HG03103 (cell line): ENCODE results near the gene NCBP3.
"Not testable (repeated sequence)": the region's sequence is repeated elsewhere in the genome, so short reads cannot be mapped to it uniquely, and the experiment has no call there.

Experiments
- ATAC-seq: cut with Tn5 transposase; IDR thresholded peaks from one replicate; pipeline ENCODE4 v1.9.1; 2021; ENCODE audit warnings: low read depth; ENCODE audit not compliant: unreplicated experiment

NCBP3 gene

DNA sequence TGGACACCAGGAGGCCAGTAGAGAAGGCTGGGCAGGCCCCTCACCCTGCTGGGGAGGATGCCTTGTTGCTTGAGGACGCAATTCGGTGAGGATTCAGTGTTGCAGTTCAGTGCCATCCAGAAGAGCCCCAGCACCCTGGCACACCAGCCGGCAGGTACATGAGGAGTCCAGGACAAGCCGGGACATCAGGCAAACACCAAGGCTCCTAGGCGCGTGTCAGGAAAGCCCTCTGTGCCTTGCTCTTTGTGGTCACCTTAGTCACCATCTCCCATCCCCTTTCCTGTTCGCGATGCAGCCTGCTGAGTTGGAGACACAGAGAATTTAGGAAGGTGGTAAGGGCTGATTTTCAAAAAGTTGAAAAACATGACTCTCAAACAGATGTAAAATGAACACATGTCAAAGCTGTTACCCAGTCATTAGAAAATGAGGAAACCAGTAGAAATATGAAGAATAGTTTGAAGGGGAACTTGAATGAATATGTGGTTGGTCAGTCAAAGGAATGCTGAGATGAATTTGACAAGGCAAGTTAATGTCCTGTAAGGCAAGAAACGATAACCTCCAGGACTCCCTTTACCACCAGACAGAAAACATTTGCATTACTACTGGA, 2.3 kb upstream of the NCBP3 start:
- no peak for ATAC-seq

DNA sequence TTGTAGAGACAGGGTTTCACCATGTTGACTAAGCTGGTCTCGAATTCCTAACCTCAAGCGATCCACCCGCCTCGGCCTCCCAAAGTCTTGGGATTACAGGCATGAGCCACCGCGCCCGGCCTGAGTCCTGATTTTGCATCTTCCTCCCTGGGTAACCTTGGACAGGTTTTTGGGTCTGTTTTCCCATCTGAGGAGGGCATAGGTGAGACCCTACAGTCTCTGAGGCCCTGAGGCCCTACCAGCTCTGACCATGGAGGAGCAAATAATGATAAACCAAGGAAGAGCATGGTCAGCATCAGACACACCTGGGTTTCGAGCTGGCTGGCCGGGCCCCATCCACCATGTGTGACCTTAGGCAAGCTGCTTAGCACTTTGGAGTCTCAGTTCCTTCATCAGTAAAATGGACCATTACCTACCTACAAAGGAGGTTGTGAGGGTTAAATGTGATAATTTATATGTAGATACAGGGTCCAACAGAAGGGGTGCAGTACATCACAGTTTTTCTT, 1.2 kb upstream of the NCBP3 start:
- ATAC-seq, result no peak

DNA sequence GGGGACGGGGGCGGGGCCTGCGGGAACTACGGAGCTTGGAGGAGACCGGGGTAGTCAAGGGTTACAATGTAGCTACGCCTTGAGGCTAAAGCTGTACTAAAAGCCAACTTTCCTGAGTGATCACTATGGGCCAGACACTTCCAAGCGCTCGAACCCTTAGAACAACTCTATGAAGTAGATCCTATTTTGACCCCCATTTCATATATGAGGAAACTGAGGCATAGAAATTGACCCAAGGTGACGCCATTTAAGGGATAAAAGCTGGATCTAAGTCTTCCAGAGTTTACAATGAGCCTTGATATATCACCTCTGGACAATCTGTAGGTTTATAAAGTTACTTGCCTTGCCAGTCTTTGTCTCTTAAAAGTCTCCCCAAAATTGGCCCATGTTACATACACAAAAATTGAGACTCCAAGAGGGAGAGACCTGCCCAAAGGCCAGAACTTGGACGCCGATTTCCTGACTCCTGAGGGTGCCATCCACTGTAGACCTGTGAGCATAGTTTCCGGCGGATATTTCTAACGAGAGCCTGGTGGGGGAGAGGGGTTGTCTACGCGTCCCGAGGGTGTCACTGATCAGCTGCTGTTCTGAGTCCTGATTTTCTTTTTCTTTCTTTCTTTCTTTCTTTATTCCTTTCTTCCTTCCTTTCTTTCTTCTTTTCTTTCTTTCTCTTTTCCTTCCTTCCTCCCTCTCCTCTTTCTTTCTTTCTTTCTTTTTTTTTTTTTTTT, 555 bp upstream of the NCBP3 start:
- no peak for ATAC-seq

DNA sequence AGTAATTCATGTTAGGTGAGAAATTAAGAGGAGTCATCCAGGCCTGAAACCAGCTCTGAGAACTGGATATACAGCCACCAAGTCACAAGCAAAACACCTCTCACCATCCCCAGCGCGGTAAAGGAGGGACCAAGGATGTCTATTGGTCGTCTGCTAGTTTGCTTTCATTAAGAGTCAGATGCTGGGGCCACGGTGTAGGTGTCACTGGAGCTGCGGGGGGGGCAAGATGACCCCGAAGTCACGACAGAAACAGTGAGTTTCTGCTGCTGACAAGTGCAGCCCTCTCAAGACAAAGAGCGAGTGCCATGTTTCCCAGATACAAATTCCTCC, 790 bp downstream of the NCBP3 start:
- ATAC-seq, result no peak

DNA sequence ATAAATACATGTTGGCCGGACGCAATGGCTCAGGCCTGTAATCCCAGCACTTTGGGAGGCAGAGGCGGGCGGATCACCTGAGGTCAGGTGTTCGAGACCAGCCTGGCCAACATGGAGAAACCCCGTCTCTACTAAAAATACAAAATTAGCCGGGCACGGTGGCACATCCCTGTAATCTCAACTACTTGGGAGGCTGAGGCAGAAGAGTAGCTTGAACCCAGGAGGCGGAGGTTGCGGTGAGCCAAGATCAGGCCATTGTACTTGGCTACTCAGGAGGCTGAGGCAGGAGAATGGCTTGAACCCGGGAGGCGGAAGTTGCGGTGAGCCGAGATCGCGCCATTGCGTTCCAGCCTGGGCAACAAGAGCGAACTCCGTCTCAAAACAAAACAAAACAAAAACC, 1.5 kb downstream of the NCBP3 start:
- ATAC-seq, result not testable (repeated sequence)

DNA sequence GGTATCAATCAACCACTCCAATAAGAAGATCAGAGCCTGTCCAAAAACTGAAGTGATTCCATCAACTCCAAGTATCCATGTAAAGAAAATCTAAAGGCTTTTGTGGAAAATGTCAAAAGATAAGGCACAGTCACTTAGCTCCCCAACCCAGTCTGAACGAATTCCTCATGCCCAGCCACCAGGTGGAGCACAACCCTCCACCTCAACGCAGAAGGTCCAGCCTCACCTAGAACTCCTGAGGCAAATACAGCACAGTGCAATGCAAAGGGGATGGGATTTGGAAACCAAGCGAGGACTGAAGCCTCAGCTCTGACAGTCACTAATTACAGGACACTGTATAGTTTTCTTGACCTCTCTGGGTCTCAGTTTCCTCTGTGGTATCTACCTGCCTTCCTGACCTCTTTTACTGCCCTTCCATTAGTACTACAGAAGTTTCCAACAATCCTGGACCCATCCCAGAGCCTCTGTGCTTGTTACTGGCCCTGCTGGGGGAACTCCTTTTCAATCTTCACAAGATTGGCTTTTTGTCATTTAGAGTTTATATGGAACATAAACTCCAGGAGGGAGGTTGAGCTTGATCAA, 2.0 kb downstream of the NCBP3 start:
- ATAC-seq, result no peak

DNA sequence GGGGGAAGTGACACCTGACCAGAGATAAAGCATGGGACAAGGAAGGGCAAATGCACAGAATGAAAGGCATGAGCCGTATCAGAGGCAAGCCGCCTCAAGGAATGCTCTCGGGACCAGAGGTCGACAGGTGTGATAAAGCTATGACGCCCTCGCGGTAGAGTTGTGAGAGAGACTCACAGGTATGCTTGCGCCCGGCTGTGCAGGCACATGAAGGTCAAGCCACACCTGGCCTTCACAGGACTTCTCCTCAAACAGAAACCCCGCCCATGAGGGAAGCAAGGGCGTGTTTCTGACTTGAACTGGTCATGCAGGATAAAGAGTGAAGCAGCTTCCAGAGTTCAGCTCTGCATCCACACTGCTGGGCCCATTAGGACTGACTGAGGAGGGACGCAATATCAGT, 7.8 kb downstream of the NCBP3 start:
- ATAC-seq, result no peak

DNA sequence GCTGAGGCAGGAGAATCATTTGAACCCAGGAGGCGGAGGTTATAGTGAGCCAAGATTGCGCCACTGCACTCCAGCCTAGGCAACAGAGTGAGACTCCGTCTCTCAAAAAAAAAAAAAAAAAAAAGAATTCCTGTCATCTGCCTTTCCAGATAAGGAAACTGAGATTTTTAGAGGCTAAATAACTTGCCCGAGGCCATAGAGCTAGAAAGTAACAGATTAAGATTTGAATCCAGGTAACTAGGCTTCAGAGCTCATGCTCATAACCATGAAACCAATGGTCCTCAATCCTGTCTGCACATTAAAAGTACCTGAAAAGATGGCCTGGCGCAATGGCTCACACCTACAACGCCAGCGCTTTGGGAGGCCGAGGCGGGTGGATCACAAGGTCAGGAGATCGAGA, 9.5 kb downstream of the NCBP3 start:
- no peak for ATAC-seq

DNA sequence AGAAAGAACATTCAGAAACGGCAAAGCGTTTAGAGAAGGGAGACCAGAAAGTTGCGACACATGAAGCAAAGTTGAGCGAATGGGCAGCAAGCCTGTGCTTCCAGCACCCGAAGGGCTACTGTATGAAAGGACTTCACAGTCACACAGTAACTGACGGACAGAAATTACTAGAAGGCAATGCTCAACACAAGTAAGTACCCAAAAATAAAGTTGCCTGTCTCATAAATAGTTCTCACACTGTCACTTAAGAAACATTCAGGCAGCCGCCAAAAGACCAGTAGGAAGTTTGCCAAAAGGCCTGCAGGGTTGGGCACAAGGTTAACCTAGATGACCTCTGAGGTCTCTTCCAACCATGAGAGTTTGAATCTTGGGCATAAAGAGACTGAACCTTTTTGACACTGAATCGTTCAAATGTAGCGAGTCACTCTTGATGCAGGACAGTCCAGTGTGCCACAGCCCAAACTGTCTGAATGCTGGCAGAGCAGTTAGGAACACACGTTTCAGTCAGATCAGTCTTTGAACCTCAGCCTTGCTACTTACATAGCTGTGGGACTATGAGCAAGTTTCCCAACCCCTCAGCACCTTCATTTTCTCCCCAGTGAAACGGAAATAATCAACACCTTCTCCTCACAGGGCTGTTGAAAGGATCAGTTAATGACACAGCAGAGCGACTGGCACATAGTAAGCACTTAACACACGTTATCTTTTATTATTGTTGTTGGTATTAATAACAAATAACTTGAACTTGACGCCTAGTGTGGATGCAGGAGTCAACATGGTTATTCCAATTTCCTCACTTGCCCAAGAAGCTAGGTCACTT, 10.4 kb downstream of the NCBP3 start:
- no peak for ATAC-seq

DNA sequence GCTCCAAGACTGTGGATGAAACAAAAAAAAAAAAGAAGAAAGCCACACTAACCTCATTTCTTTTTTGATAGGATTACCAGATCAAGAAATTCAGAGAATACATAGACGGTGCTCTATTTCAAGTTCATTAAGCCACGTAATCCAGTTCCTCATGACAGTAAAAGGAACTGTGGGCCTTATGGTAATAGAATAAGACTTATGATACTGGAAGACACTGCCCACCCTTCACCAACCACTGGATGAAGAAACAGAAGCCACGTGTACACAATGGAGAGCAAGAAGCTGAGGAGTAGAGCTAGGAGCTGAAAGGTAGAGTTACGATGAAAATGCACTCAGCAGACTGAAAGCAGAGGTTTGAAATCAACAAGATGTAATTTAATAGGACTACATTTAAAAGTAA, 11.2 kb downstream of the NCBP3 start:
- ATAC-seq, result no peak

DNA sequence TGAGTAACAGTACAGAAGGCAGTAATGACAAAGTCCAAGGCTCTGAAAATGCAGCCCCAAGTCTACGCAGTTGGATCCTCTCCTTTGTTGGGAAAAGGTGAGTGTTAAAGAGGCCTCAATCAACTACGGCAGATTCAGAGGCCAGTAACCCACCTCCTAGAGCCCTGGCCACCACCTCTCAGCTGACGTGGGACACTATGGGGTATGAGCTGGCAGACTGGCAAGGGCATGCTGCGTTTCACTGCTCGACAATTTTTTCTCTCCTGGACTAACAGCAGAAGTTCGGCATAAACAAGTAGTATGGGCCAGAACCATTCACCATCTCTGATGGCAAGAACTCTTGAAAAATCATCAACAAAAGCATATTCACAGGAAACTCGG, 17.2 kb downstream of the NCBP3 start:
- no peak for ATAC-seq

DNA sequence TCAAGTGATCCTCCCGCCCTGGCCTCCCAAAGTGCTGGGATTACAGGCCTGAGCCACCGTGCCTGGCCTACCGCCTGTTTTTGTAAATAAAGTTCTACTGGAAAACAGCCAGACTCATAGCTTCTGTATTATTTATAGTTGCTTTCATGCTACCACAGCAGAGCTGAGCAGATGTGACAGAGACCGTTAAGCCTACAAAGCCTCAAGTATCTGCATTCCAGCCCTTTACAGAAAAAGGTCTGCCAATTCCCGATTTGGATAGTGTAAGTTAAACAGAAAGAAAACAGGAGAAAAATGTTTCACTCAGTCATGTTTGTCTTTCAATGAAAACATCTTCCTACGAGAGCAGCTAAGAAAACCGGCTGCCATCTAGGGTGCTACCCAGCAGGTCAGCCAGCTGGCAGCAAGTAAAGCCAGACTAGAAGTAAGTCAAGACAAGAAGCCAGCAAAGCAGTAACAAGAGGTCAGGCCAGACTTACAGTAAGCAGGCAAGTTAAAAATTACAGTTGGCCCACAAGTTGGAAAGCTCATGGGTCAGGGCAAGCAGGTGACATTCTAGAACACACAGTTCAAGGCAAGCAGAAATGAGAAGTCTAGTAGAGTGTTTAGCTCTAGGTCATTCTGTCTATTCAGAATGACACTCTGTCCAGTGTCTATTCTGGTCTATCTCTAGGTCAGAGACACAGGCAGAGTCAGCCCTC, 17.7 kb downstream of the NCBP3 start:
- no peak for ATAC-seq

DNA sequence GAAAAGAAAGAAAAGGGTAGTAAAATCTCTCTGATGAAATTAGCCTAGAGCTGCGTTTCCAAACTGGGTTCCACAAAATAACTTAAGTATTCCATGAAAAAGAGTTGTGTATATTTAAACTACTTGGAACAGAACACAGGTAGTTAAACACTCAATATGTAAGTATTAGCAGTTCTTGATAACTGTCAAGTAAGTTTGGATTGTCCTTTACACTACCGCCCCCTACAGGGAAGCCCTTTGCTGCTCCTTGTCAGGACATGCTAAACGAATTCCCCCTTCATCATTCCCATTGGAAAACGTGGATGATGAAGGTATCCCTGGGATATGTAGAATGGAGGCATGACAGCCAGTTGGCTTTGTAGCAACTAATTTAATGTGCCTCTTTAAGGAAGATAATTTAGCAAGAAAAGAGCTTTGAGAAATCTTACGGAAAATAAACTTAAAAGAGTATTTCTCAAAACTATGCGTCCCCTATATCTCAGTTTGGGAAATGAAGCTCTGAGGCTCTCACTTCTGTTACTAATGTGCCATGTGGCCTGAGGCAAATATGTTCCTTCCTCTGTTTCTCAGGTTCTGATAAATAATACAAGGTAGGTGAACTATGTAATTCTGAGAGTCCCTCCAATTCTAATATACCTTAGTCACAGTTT, 18.8 kb downstream of the NCBP3 start:
- no peak for ATAC-seq

DNA sequence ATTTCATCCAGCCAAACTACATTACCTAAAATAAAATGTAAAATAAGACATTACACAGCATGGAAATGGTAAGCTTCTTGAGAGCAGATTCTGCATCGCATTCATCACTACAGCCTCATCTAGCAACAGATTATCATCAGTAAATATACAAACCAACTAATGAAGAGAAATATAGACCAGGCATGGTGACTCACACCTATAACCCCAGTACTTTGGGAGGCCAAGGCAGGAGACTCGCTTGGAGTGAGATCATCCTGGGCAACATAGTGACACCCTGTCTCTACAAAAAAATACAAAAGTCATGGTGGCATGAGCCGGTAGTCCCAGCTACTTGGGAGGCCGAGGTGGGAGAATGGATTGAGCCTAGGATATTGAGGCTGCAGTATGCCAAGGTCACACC, 19.9 kb downstream of the NCBP3 start:
- no peak for ATAC-seq

DNA sequence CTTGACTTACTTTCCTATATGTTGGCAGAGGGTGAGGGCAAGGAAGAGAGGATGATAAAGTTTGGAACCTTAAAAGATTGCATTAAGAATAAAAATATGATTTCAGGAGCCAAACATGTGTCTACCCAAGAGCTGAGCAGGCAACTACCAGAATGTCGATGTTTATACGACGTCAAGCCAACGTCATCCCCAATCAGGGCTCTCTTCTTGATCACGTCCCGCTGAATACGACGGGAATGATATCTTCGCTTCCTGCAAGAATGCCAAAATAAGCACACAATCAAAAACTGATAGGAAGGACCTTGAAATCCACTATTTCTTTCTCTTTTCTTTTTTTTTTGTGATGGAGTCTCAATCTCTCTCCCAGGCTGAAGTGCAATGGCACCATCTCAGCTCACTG, 24.9 kb downstream of the NCBP3 start:
- no peak for ATAC-seq

DNA sequence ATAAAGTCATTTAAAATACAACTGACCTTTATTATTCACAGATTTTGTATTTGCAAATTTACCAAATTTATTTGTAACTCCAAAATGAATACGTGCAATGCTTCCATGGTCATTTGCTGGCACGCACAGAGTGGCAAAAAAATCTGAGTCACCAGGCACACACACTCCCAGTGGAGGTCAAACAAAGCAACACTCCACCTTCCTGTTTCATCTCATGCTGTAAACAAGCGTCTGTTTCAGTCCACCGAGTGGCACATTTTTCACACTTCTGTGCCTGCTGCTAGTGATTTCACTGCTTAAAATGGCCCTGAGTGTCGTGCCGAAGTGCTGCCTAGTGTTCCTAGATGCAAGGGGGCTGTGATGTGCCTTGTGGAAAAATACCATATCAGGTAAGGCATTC, 27.3 kb downstream of the NCBP3 start:
- no peak for ATAC-seq

DNA sequence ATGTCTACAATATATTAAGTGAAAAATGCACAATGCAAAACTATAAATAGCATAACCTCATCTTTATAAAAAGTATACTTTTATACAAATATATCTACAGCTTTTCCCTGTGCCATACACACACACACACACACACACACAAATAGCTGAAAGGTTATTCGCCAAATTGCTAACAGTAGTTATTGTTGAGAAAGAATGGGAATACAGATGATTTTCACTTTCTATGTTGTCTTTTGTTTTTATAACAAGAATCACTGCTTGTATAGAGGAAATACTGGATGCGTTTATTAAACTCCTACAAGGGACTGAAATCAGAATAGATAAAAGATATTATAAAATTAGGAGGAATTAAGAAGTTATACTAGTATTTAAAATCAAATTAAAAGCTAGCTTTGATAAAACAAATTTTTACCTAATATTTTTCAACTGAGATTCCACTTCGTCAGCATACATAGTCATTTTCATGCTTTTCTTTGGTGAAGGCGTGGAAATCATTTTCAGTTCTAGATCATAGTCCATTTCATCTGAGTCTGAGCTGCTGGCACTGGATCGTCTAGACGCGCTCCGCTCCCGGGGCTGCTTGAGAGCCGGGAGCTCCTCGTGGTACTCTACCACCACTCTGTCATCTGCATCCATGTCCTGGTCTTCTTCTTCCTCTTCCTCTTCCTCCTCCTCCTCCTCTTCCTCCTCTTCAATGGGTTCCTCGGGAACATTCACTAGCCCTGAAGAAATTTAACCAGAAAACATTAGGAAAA, 28.0 kb downstream of the NCBP3 start:
- ATAC-seq, result no peak

DNA sequence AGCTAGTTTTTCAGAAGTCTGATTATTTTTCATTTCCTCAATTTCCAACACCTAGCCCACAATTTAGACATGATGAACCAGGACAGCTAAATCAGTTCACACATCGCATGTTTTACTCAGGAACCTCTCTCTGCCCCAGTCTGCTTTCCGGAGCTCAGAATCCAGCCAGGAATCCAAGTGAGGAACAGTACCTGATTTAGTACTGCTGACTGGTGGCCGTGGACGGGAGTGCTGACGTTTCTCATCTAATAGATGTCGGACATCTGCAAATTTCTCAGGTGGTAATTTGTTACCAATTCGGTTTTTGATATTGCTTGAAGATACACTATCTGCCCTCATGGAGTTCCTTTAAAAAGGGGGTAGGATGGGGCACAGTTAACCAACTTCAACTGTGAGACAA, 30.1 kb downstream of the NCBP3 start:
- no peak for ATAC-seq

DNA sequence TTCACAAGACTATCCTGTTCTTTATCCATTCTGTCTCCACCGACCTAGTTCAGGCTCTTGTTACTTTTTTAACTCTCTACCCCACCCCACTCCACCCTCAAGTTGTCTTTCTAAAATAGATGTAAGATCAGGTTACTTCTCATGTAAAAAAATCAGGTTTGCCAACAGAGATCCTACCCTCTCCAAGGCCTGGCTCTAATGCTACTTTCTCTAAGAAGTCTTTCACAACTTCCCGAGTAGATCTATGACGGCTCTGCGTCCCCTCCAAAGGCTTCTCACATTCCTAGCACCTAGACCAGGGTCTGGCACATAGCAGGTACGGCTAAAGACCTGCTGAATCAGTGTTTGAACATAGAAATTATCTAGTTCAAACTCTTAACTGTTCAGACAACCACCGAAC, 30.9 kb downstream of the NCBP3 start:
- no peak for ATAC-seq

DNA sequence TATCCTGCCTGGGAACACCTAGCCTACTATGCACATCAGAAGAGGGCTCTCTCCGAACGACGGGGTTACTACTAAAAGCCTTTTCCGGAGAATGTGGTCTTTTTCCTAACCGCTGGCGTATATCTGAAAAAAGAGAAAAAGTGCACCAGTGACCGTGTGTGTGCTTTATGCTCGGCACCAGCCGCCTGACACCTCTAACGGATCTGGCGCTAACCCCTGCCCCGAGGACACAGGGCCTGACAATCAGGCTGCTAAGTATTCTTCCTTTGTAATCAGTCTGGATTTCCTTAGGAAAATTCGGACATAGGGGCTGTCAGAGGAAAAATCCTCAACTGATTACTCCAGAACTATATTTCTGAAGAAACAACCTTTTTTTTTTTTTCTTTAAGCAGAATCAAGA, 31.7 kb downstream of the NCBP3 start:
- no peak for ATAC-seq
